AG04450 (cell line): Measurements from ENCODE around the gene SEZ6. TPM values are rescaled to one million over a fixed set of nuclear protein-coding genes. Genes with fewer than 3 reads are reported as not detected.

Experiments
- CTCF ChIA-PET: fragments of 300-600, 350-600 bp; formaldehyde crosslinking; extraction: SDS; loops from one replicate; lab custom pipeline; 2022; ENCODE audit warnings: antibody characterized with exemption, inconsistent platforms; lab: Charles Lee
- POLR2A ChIA-PET: fragments of 350-600 bp; formaldehyde crosslinking; extraction: SDS; loops from one replicate; lab custom pipeline; 2021; ENCODE audit warnings: antibody characterized with exemption, inconsistent platforms; lab: Yijun Ruan, JAX
- DNase-seq: peaks from one replicate; pipeline ENCODE4 v3.0.0-alpha.2; 2011; ENCODE audit warnings: low read depth, low spot score
- H3K27ac ChIP-seq: one replicate; pipeline ENCODE4 v1.5.1; 2012; ENCODE audit warnings: low read depth, low read length, control low read depth
- H3K27me3 ChIP-seq: one replicate; pipeline ENCODE4 v1.6.0; 2012; ENCODE audit warnings: low read length; ENCODE audit not compliant: control insufficient read depth, insufficient read depth
- H3K4me3 ChIP-seq: 2 replicates; pipeline ENCODE4 v1.5.1; 2011; ENCODE audit warnings: mild to moderate bottlenecking, low read depth, low read length, control low read depth
- H3K9me3 ChIP-seq: 2 replicates; pipeline ENCODE4 v1.5.1; 2012; ENCODE audit warnings: low read length; ENCODE audit not compliant: control insufficient read depth, insufficient read depth
- CTCF ChIP-seq: IDR thresholded peaks from 2 replicates; pipeline ENCODE4 v1.5.1; 2011; ENCODE audit warnings: low read depth, low read length, control low read depth, inconsistent platforms
- polyA plus RNA-seq: library from polyadenylated mRNA; depleted of rRNA; stranded (reverse); fragments of >200 nt; gene quantifications from 2 replicates; pipeline ENCODE4 v1.2.3, GENCODE V29; 2011

SEZ6 gene
- polyA plus RNA-seq, 1 experiment, result not detected

- DNase-seq, result no peak
- TF ChIP-seq CTCF, result no peak
- Histone ChIP-seq H3K4me3 (no peak overlapping the region), H3K9me3 (no peaks in the 10 kb centered on the region), H3K27ac (no peak overlapping the region), H3K27me3 (peaks cover 51% of the 10 kb centered on the region)
- CTCF ChIA-PET, result no interaction called here
- POLR2A ChIA-PET, result no interaction called here
These were observed 6.6 kb downstream of the SEZ6 start for GRCh38 chr17:28999206-28999605.

- TF ChIP-seq CTCF, result no peak
- no peak overlapping the region for H3K4me3 ChIP-seq
- ChIA-PET POLR2A (no interaction called here), CTCF (interaction anchor here (1.1 kb wide), 1 partner anchor 44 kb away, joined by 3 read pairs; no protein-coding TSS in a partner anchor)
- no peaks in the 10 kb centered on the region for H3K9me3 ChIP-seq
- H3K27me3 ChIP-seq, result peaks cover 43% of the 10 kb centered on the region
- H3K27ac ChIP-seq, result no peak overlapping the region
- no peak for DNase-seq
These were observed 8.0 kb downstream of the SEZ6 start for GRCh38 chr17:28997806-28998205.

DNA sequence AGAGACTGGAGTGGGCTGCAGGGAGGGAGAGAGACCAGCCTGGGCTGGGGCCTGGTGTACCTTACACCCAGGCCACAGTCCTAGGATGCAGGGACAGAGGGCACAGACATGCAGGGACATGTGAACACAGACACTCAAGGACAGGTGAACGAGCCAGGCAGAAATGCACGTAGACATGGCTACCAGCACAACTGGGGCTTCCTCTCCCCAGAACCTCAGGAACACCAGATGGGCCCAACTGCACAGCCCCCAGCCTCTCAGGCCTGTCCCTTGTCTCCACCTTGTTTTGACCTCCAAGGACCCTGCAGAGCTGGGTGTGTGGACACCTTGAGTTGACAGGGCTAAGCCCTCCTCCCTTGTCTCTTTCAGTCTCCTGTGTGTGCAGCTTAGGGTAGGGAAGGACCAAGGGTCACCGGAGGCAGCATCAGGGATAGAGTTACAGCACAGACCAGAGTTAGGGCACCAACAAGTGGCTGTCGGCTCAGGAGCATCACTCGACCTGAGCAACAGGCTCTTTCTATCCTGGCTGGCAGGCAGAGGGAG, 9.2 kb downstream of the SEZ6 start:
- Histone ChIP-seq H3K27ac (no peak overlapping the region), H3K4me3 (no peak overlapping the region), H3K9me3 (no peaks in the 10 kb centered on the region; the same call in 1 of the 2 replicates), H3K27me3 (peaks cover 33% of the 10 kb centered on the region)
- TF ChIP-seq CTCF, result no peak
- CTCF ChIA-PET, result no interaction called here
- DNase-seq, result no peak
- POLR2A ChIA-PET, result no interaction called here

GRCh38 chr17:28993645-28994426, 12.0 kb downstream of the SEZ6 start:
- POLR2A ChIA-PET, result no interaction called here
- Histone ChIP-seq H3K9me3 (no peaks in the 10 kb centered on the region; the same call in 1 of the 2 replicates), H3K27ac (no peak overlapping the region), H3K27me3 (peaks cover 11% of the 10 kb centered on the region), H3K4me3 (no peak overlapping the region)
- no peak for TF ChIP-seq CTCF
- CTCF ChIA-PET, result interaction anchor here (1.2 kb wide), 1 partner anchor 122 kb away, joined by 3 read pairs; no protein-coding TSS in a partner anchor
- no peak for DNase-seq
